CD4-positive, alpha-beta memory T cell (primary cell): ENCODE results near the gene SHE. TPM values are rescaled to one million over a fixed set of nuclear protein-coding genes. Genes with fewer than 3 reads are reported as not detected.

Experiments
- CTCF ChIA-PET: fragments of 350-600 bp; sonication (Branson Sonifier 250); formaldehyde crosslinking; loops from one replicate; lab custom pipeline; 2021; ENCODE audit warnings: inconsistent platforms; ENCODE audit not compliant: partially characterized antibody; lab: Charles Lee
- POLR2A ChIA-PET: fragments of 350-600 bp; sonication (Branson Sonifier 250); formaldehyde crosslinking; loops from one replicate; lab custom pipeline; 2021; ENCODE audit not compliant: partially characterized antibody; lab: Charles Lee
- DNase-seq, 5 donors: peaks; one replicate each; pipeline versions ENCODE4 v3.0.0 to v3.0.0-alpha.2; 2020 to 2022; ENCODE audit warnings: mixed read lengths in 1 of 5
- H3K27ac ChIP-seq: one replicate; pipeline ENCODE4 v1.7.0; 2013; ENCODE audit warnings: low read depth, low read length
- H3K27me3 ChIP-seq: 2 replicates; pipeline ENCODE4 v1.7.0; 2013; ENCODE audit warnings: mild to moderate bottlenecking, low read length, moderate library complexity; ENCODE audit not compliant: insufficient read depth
- H3K36me3 ChIP-seq: 2 replicates; pipeline ENCODE4 v1.7.0; 2013; ENCODE audit warnings: mild to moderate bottlenecking, low read length, moderate library complexity; ENCODE audit not compliant: insufficient read depth
- H3K4me1 ChIP-seq: 2 replicates; pipeline ENCODE4 v1.7.0; 2013; ENCODE audit warnings: mild to moderate bottlenecking, low read length, moderate library complexity; ENCODE audit not compliant: insufficient read depth
- H3K4me3 ChIP-seq, 2 donors: one replicate each; pipeline ENCODE4 v1.7.0; 2013; ENCODE audit warnings: low read length in 2 of 2, mild to moderate bottlenecking in 1 of 2
- H3K9me3 ChIP-seq, 2 donors: one replicate each; pipeline ENCODE4 v1.7.0; 2013; ENCODE audit warnings: low read length in 2 of 2, control low read depth in 1 of 2; ENCODE audit not compliant: control insufficient read depth in 1 of 2
- H3K27ac Mint-ChIP-seq, 7 donors: one replicate each; pipeline ENCODE4 v1.8.0; 2020 to 2021; ENCODE audit warnings: mixed read lengths in 7 of 7, mild to moderate bottlenecking in 6 of 7, inconsistent platforms in 3 of 7, moderate library complexity in 3 of 7
- H3K27me3 Mint-ChIP-seq, 2 donors: one replicate each; pipeline ENCODE4 v1.8.0; 2020 to 2021; ENCODE audit warnings: mixed read lengths in 2 of 2
- H3K36me3 Mint-ChIP-seq, 2 donors: one replicate each; pipeline ENCODE4 v1.8.0; 2020 to 2021; ENCODE audit warnings: mixed read lengths in 2 of 2, inconsistent platforms in 1 of 2, mild to moderate bottlenecking in 1 of 2
- H3K4me1 Mint-ChIP-seq, 4 donors: one replicate each; pipeline ENCODE4 v1.8.0; 2020 to 2021; ENCODE audit warnings: mixed read lengths in 4 of 4, mild to moderate bottlenecking in 1 of 4
- H3K4me3 Mint-ChIP-seq, 8 donors: one replicate each; pipeline ENCODE4 v1.8.0; 2020 to 2021; ENCODE audit warnings: mixed read lengths in 8 of 8, mild to moderate bottlenecking in 7 of 8, moderate library complexity in 6 of 8, inconsistent platforms in 3 of 8
- H3K9me3 Mint-ChIP-seq, 8 donors: one replicate each; pipeline ENCODE4 v1.8.0; 2020 to 2021; ENCODE audit warnings: mixed read lengths in 8 of 8, mild to moderate bottlenecking in 5 of 8, inconsistent platforms in 3 of 8, moderate library complexity in 1 of 8
- intact Hi-C: fragments of 100-400 bp; cut with micrococcal nuclease; formaldehyde crosslinking; loops from one replicate; pipeline ENCODE4 v1.15.1; 2023
- polyA plus RNA-seq, 2 donors: library from polyadenylated mRNA; unstranded; fragments of 300-500 nt; fragmentation: Illumina TruSeq; gene quantifications; one replicate each; pipeline ENCODE4 v1.2.3, GENCODE V29; 2021
- total RNA-seq, 2 experiments: library from RNA; stranded (reverse); gene quantifications; one replicate each; pipeline ENCODE4 v1.2.3, GENCODE V29; 2021

The SHE gene
- total and polyA plus RNA-seq, 4 experiments from 2014 or later, result not detected

GRCh38 chr1:154514066-154514553 lies 11.9 kb upstream of the SHE start:
- Histone ChIP-seq H3K4me3 (no peak overlapping the region), H3K9me3 (no peaks in the 10 kb centered on the region), H3K36me3 (no peaks in the 10 kb centered on the region), H3K27ac (no peak overlapping the region), H3K27me3 (peaks cover 7% of the 10 kb centered on the region), H3K4me1 (no peaks in the 10 kb centered on the region)
- Mint-ChIP-seq H3K27me3 (peaks cover 11 to 14% of the 10 kb centered on the region in 2 donors), H3K27ac (no peak overlapping the region), H3K36me3 (no peaks in the 10 kb centered on the region), H3K4me1 (no peaks in the 10 kb centered on the region), H3K9me3 (no peaks in the 10 kb centered on the region), H3K4me3 (no peak overlapping the region)
- CTCF ChIA-PET, result no interaction called here
- DNase-seq, result no peak
- intact Hi-C loops, result no loop called here
- POLR2A ChIA-PET, result no interaction called here

DNA sequence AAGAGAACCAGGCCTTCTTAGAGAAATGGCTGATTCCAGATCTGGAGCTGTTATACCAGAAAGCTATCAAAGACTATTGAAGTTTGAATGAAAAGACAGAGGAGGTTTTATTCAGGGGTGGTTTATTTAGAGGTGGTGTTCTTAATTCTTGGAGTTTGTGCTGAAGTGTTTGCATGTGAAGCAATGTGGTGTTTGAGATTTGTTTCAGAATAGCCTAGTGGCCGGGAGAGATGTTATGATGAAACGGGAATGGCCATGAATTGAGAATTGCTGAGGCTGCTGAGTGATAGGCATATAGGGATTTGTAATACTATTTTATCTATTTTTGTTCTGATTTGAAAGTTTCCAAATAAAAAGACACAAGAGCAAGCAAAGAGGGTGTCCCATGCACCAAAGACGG lies 10.5 kb upstream of the SHE start:
- Mint-ChIP-seq H3K27ac (no peak overlapping the region), H3K9me3 (no peaks in the 10 kb centered on the region), H3K36me3 (no peaks in the 10 kb centered on the region), H3K27me3 (peaks cover 18 to 20% of the 10 kb centered on the region in 2 donors), H3K4me3 (no peak overlapping the region), H3K4me1 (no peaks in the 10 kb centered on the region)
- Histone ChIP-seq H3K9me3 (no peaks in the 10 kb centered on the region), H3K36me3 (no peaks in the 10 kb centered on the region), H3K27ac (no peak overlapping the region), H3K4me1 (no peaks in the 10 kb centered on the region), H3K4me3 (no peak overlapping the region), H3K27me3 (peaks cover 7% of the 10 kb centered on the region)
- intact Hi-C loops, result no loop called here
- DNase-seq, result no peak
- POLR2A ChIA-PET, result no interaction called here
- CTCF ChIA-PET, result no interaction called here

DNA sequence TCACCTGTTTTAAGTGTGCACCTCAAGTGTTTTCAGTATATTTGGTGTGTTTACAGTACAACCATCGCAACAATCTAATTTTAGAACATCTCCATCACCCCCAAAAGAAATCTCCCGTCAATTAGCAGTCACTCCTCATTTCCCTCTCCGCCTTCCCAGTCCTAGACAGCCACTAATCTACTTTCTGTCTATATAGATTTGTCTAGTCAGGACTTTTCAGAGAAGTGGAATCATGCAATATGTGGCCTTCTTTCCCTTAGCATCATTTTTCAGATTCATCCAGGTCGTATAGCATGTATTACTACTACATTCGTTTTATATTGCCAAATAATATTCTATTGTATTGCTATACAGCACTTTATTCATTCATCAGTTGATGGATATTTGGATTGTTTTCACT lies 1.7 kb upstream of the SHE start:
- H3K9me3 Mint-ChIP-seq, result peaks cover 0 to 6% (median under 1%) of the 10 kb centered on the region in 8 donors
- peaks cover 43 to 48% of the 10 kb centered on the region in 2 donors for H3K27me3 Mint-ChIP-seq
- CTCF ChIA-PET, result interaction anchor here (1.6 kb wide), 1 partner anchor 36 kb away, joined by 3 read pairs; no protein-coding TSS in a partner anchor
- H3K36me3 ChIP-seq, result no peaks in the 10 kb centered on the region
- H3K27ac Mint-ChIP-seq, result no peak overlapping the region
- no peaks in the 10 kb centered on the region for H3K9me3 ChIP-seq
- POLR2A ChIA-PET, result no interaction called here
- DNase-seq, result no peak
- H3K4me3 ChIP-seq, result no peak overlapping the region
- H3K4me1 ChIP-seq, result peaks cover 7% of the 10 kb centered on the region
- no peaks in the 10 kb centered on the region for H3K36me3 Mint-ChIP-seq
- H3K27me3 ChIP-seq, result peaks cover 20% of the 10 kb centered on the region
- no peak overlapping the region for H3K27ac ChIP-seq
- peak overlapping the region in 5 of 8 donors; percentile 32 to 74 (median 63) for H3K4me3 Mint-ChIP-seq
- peaks cover 0 to 7% (median 2%) of the 10 kb centered on the region in 4 donors for H3K4me1 Mint-ChIP-seq
- intact Hi-C loops, result no loop called here

DNA sequence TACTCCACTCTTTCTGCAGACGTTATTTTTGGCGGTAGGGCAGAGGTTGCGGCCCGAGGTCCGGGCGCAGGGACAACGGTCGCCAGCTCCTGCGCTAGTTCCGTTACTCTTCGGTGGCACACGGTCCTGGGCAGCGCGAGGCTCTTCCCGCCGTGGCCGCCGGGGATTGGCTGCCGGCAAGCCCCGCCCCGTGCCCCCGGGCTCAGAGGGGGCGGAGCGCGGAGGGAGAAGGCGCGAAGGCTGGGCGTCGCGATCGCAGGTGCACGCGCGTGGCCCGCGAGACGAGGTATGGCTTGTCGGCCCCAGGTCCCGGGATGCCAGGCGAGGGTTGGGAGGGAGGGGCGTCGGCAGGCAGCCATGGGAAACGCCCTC lies 518 bp upstream of the SHE start:
- H3K9me3 Mint-ChIP-seq, result peaks cover 0 to 6% (median under 1%) of the 10 kb centered on the region in 8 donors
- DNase-seq, result no peak
- peak overlapping the region in 7 of 8 donors; percentile 35 to 76 (median 59) for H3K4me3 Mint-ChIP-seq
- H3K27me3 Mint-ChIP-seq, result peaks cover 40 to 43% of the 10 kb centered on the region in 2 donors
- ChIA-PET CTCF (interaction anchor here (1.6 kb wide), 1 partner anchor 35 kb away, joined by 3 read pairs; no protein-coding TSS in a partner anchor), POLR2A (no interaction called here)
- Histone ChIP-seq H3K4me1 (peaks cover 7% of the 10 kb centered on the region), H3K27ac (no peak overlapping the region), H3K36me3 (no peaks in the 10 kb centered on the region), H3K27me3 (peaks cover 20% of the 10 kb centered on the region), H3K9me3 (no peaks in the 10 kb centered on the region), H3K4me3 (no peak overlapping the region)
- H3K4me1 Mint-ChIP-seq, result peaks cover 0 to 8% (median 2%) of the 10 kb centered on the region in 4 donors
- no peaks in the 10 kb centered on the region for H3K36me3 Mint-ChIP-seq
- no peak overlapping the region for H3K27ac Mint-ChIP-seq
- intact Hi-C loops, result no loop called here

DNA sequence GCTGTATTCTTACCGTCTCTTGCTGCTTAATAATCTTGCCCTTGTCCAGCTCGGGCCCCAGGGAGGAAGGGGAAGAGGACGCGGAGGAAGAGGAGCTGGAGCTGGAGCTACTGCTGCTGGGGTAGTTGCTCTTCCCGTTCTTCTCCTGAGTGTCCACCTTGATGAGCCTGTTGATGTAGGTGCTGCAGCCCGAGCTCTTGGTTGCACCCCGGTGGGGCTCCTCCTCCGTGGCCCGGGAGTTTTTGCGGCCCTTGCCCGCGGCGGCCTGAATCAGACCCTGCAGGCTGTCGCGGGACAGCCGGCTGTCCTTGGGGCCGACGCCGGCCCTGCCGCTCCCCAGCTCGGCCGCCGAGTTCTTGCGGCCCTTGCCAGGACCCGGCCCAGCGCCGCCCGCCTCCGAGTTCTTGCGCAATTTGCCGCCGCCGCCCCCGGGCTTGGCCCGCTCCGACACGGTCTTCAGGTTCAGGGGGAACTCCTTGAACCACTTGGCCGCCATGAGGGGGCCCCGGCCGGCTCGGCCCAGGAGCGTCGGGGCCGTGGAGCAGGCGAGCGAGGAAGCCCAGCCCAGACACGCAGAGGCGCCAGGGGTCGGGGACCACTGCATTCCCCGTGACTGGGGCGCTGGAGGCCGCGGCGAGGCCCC lies 668 bp downstream of the SHE start:
- intact Hi-C loops, result no loop called here
- Mint-ChIP-seq H3K27me3 (peaks cover 35% of the 10 kb centered on the region in 2 donors), H3K4me1 (peaks cover 6 to 16% (median 8%) of the 10 kb centered on the region in 4 donors), H3K9me3 (peaks cover 0 to 3% (median 0%) of the 10 kb centered on the region in 8 donors), H3K4me3 (peak overlapping the region in 6 of 8 donors; percentile 29 to 77 (median 62)), H3K27ac (no peak overlapping the region), H3K36me3 (no peaks in the 10 kb centered on the region)
- DNase-seq, result no peak
- peaks cover 20% of the 10 kb centered on the region for H3K27me3 ChIP-seq
- POLR2A ChIA-PET, result no interaction called here
- H3K4me1 ChIP-seq, result peaks cover 14% of the 10 kb centered on the region
- CTCF ChIA-PET, result no interaction called here
- H3K36me3 ChIP-seq, result no peaks in the 10 kb centered on the region
- H3K9me3 ChIP-seq, result no peaks in the 10 kb centered on the region
- no peak overlapping the region for H3K27ac ChIP-seq
- H3K4me3 ChIP-seq, result no peak overlapping the region

GRCh38 chr1:154500533-154500932 lies 1.7 kb downstream of the SHE start:
- CTCF ChIA-PET, result no interaction called here
- POLR2A ChIA-PET, result no interaction called here
- no peak overlapping the region for H3K27ac Mint-ChIP-seq
- no peaks in the 10 kb centered on the region for H3K9me3 Mint-ChIP-seq
- no peaks in the 10 kb centered on the region for H3K9me3 ChIP-seq
- peak overlapping the region in 3 of 8 donors; percentile 11 to 68 (median 42) for H3K4me3 Mint-ChIP-seq
- DNase-seq, result no peak
- no peaks in the 10 kb centered on the region for H3K36me3 Mint-ChIP-seq
- peaks cover 20% of the 10 kb centered on the region for H3K27me3 ChIP-seq
- H3K36me3 ChIP-seq, result no peaks in the 10 kb centered on the region
- no peak overlapping the region for H3K27ac ChIP-seq
- H3K4me3 ChIP-seq, result no peak overlapping the region
- H3K4me1 Mint-ChIP-seq, result peaks cover 6 to 26% (median 11%) of the 10 kb centered on the region in 4 donors
- peaks cover 30 to 34% of the 10 kb centered on the region in 2 donors for H3K27me3 Mint-ChIP-seq
- intact Hi-C loops, result no loop called here
- H3K4me1 ChIP-seq, result peaks cover 24% of the 10 kb centered on the region

- Histone ChIP-seq H3K4me1 (peaks cover 31% of the 10 kb centered on the region), H3K27ac (no peak overlapping the region), H3K9me3 (no peaks in the 10 kb centered on the region), H3K4me3 (no peak overlapping the region), H3K27me3 (peaks cover 20% of the 10 kb centered on the region), H3K36me3 (no peaks in the 10 kb centered on the region)
- Mint-ChIP-seq H3K4me3 (no peak overlapping the region), H3K27me3 (peaks cover 22 to 28% of the 10 kb centered on the region in 2 donors), H3K36me3 (no peaks in the 10 kb centered on the region), H3K9me3 (no peaks in the 10 kb centered on the region), H3K27ac (no peak overlapping the region), H3K4me1 (peaks cover 6 to 29% (median 13%) of the 10 kb centered on the region in 4 donors)
- intact Hi-C loops, result no loop called here
- DNase-seq, result no peak
- POLR2A ChIA-PET, result no interaction called here
- CTCF ChIA-PET, result no interaction called here
Measured at GRCh38 chr1:154499446-154499845, 2.8 kb downstream of the SHE start.
